OCI-LY1 (cell line): Measurements from ENCODE around the gene COG4.

Experiments used
- EZH2 ChIP-seq: fragments of 200-600 bp; sonication (generic), shearing (Covaris generic); IDR thresholded peaks from 2 replicates; pipeline ENCODE4 v1.8.0; 2017; ENCODE audit warnings: borderline replicate concordance, mixed run types, mild to moderate bottlenecking, antibody characterized with exemption, low read length, moderate library complexity, mixed read lengths
- TF ChIP-seq, protein P1 (sequence below): fragments of 200-600 bp; sonication (generic), shearing (Covaris generic); IDR thresholded peaks from 2 replicates; pipeline ENCODE4 v1.5.1; 2017; ENCODE audit warnings: mild to moderate bottlenecking, antibody characterized with exemption, low read length, moderate library complexity, mixed read lengths

DNA sequence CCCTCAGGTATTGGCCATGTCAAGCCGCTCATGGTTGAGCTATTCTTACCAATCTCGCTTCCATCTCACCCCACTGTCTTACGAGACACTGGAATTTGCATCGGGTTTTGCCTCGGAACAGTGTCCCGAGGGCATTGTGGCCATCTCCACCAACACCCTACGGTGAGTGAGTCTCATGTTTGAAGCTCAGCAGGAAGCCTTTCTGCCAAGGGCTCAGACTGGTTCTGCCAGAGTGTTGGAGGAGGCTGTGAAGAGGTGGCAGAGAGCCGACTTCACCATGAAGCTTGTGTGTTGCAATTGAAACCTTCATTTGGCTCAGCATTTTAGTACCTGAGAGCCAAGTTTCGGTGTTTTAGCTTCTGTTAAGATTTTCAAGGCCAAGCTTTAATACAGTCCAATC is 38.3 kb upstream of the COG4 start:
- TF ChIP-seq, protein P1, sequence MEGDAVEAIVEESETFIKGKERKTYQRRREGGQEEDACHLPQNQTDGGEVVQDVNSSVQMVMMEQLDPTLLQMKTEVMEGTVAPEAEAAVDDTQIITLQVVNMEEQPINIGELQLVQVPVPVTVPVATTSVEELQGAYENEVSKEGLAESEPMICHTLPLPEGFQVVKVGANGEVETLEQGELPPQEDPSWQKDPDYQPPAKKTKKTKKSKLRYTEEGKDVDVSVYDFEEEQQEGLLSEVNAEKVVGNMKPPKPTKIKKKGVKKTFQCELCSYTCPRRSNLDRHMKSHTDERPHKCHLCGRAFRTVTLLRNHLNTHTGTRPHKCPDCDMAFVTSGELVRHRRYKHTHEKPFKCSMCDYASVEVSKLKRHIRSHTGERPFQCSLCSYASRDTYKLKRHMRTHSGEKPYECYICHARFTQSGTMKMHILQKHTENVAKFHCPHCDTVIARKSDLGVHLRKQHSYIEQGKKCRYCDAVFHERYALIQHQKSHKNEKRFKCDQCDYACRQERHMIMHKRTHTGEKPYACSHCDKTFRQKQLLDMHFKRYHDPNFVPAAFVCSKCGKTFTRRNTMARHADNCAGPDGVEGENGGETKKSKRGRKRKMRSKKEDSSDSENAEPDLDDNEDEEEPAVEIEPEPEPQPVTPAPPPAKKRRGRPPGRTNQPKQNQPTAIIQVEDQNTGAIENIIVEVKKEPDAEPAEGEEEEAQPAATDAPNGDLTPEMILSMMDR = no peak
- TF ChIP-seq EZH2 = no peak
